ENCODE measurements around the gene TIAM1. TPM values are rescaled to one million over a fixed set of nuclear protein-coding genes. Genes with fewer than 3 reads are reported as not detected.
A peak's percentile ranks its signal among the peaks of the same experiment; 100 is the strongest.

TIAM1 gene
- total and polyA plus RNA-seq, 2 donors, result 25.8 to 30.5 TPM

DNA sequence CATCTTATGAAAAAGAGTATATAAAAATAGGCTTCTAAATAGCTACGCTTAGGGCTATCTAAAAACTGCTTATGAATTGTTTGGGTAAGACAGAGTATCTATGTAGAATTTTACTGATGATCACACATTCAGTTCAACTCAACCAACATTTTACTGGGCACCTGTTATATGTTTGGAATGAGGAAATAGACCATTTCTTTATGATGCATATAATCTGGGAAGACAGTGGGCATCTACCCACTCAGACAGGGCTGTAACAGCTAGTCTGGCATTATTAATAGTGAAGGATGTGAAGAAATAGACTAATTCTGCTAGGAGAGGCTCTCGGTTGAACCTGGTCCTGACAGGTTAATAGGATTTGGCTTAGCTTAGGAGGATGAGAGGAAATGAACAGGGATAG lies 56.9 kb downstream of the TIAM1 start:
- H3K27me3 ChIP-seq (ENCODE audit: control insufficient read depth in 2 of 2, insufficient read depth in 1 of 2, low read length in 1 of 2), result no peaks in the 10 kb centered on the region
- no peak overlapping the region for H3K27ac ChIP-seq (ENCODE audit: low read depth in 1 of 2, low read length in 1 of 2)
- no peaks in the 10 kb centered on the region for H3K9me3 ChIP-seq (ENCODE audit: control insufficient read depth in 2 of 2, insufficient read depth in 1 of 2, low read length in 1 of 2)
- H3K4me1 ChIP-seq (ENCODE audit: control insufficient read depth in 2 of 2, insufficient read depth in 2 of 2, low read length in 2 of 2), result peaks cover 6 to 8% of the 10 kb centered on the region in 2 donors
- 99% methylated on average over 2 of the region's 2 CpGs for WGBS
- no peaks in the 10 kb centered on the region for H3K36me3 ChIP-seq (ENCODE audit: control insufficient read depth in 2 of 2, insufficient read depth in 2 of 2, low read length in 1 of 2)
- no peak for DNase-seq (ENCODE audit: low read depth in 6 of 9, low spot score in 9 of 9)
- no peak overlapping the region for H3K4me3 ChIP-seq (ENCODE audit: low read length in 2 of 2)

DNA sequence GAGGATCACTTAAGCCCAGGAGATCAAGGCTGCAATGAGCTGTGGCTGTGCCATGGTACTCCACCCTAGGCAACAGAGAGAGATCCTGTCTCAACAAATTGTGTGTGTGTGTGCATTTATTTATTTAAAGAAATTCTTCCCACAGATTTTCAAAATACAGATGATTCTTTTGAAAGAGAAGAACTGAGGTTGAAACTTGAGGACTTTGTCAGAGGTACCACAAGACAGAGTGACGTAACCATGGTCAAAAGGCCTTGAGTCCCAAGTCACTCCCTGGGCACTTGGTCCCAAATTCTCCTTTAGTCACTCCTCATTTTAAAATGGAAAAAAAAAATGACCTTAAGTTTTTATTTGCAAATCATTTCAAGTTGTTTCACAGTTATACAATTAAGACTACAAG lies 57.4 kb downstream of the TIAM1 start:
- WGBS, result 98% methylated on average over 1 of the region's 1 CpG
- no peak overlapping the region for H3K4me3 ChIP-seq (ENCODE audit: low read length in 2 of 2)
- DNase-seq (ENCODE audit: low read depth in 6 of 9, low spot score in 9 of 9), result no peak
- peaks cover 6 to 8% of the 10 kb centered on the region in 2 donors for H3K4me1 ChIP-seq (ENCODE audit: control insufficient read depth in 2 of 2, insufficient read depth in 2 of 2, low read length in 2 of 2)
- no peaks in the 10 kb centered on the region for H3K9me3 ChIP-seq (ENCODE audit: control insufficient read depth in 2 of 2, insufficient read depth in 1 of 2, low read length in 1 of 2)
- H3K27ac ChIP-seq (ENCODE audit: low read depth in 1 of 2, low read length in 1 of 2), result no peak overlapping the region
- no peaks in the 10 kb centered on the region for H3K27me3 ChIP-seq (ENCODE audit: control insufficient read depth in 2 of 2, insufficient read depth in 1 of 2, low read length in 1 of 2)
- H3K36me3 ChIP-seq (ENCODE audit: control insufficient read depth in 2 of 2, insufficient read depth in 2 of 2, low read length in 1 of 2), result no peaks in the 10 kb centered on the region

- 97% methylated on average over 5 of the region's 5 CpGs for WGBS
- no peaks in the 10 kb centered on the region for H3K9me3 ChIP-seq (ENCODE audit: control insufficient read depth in 2 of 2, insufficient read depth in 1 of 2, low read length in 1 of 2)
- H3K4me3 ChIP-seq (ENCODE audit: low read length in 2 of 2), result no peak overlapping the region
- DNase-seq (ENCODE audit: low read depth in 6 of 9, low spot score in 9 of 9), result no peak
- H3K4me1 ChIP-seq (ENCODE audit: control insufficient read depth in 2 of 2, insufficient read depth in 2 of 2, low read length in 2 of 2), result peaks cover 6 to 8% of the 10 kb centered on the region in 2 donors
- H3K27ac ChIP-seq (ENCODE audit: low read depth in 1 of 2, low read length in 1 of 2), result no peak overlapping the region
- H3K27me3 ChIP-seq (ENCODE audit: control insufficient read depth in 2 of 2, insufficient read depth in 1 of 2, low read length in 1 of 2), result no peaks in the 10 kb centered on the region
- H3K36me3 ChIP-seq (ENCODE audit: control insufficient read depth in 2 of 2, insufficient read depth in 2 of 2, low read length in 1 of 2), result no peaks in the 10 kb centered on the region
Observed at GRCh38 chr21:31284797-31285397, 59.2 kb downstream of the TIAM1 start.

- Histone ChIP-seq H3K4me1 (ENCODE audit: control insufficient read depth in 2 of 2, insufficient read depth in 2 of 2, low read length in 2 of 2) (peaks cover 6 to 8% of the 10 kb centered on the region in 2 donors), H3K27me3 (ENCODE audit: control insufficient read depth in 2 of 2, insufficient read depth in 1 of 2, low read length in 1 of 2) (no peaks in the 10 kb centered on the region), H3K4me3 (ENCODE audit: low read length in 2 of 2) (no peak overlapping the region), H3K27ac (ENCODE audit: low read depth in 1 of 2, low read length in 1 of 2) (peak overlapping the region in 1 of 2 donors; percentile 31), H3K9me3 (ENCODE audit: control insufficient read depth in 2 of 2, insufficient read depth in 1 of 2, low read length in 1 of 2) (no peaks in the 10 kb centered on the region), H3K36me3 (ENCODE audit: control insufficient read depth in 2 of 2, insufficient read depth in 2 of 2, low read length in 1 of 2) (no peaks in the 10 kb centered on the region)
- 47% methylated on average over 3 of the region's 3 CpGs for WGBS
- peak in 8 of 9 donors; percentile 19 to 74 (median 30) for DNase-seq (ENCODE audit: low read depth in 6 of 9, low spot score in 9 of 9)
Observed at GRCh38 chr21:31283025-31283424, 61.0 kb downstream of the TIAM1 start.

- Histone ChIP-seq H3K36me3 (ENCODE audit: control insufficient read depth in 2 of 2, insufficient read depth in 2 of 2, low read length in 1 of 2) (no peaks in the 10 kb centered on the region), H3K27me3 (ENCODE audit: control insufficient read depth in 2 of 2, insufficient read depth in 1 of 2, low read length in 1 of 2) (no peaks in the 10 kb centered on the region), H3K4me3 (ENCODE audit: low read length in 2 of 2) (no peak overlapping the region), H3K4me1 (ENCODE audit: control insufficient read depth in 2 of 2, insufficient read depth in 2 of 2, low read length in 2 of 2) (peaks cover 6 to 8% of the 10 kb centered on the region in 2 donors), H3K9me3 (ENCODE audit: control insufficient read depth in 2 of 2, insufficient read depth in 1 of 2, low read length in 1 of 2) (no peaks in the 10 kb centered on the region), H3K27ac (ENCODE audit: low read depth in 1 of 2, low read length in 1 of 2) (no peak overlapping the region)
- DNase-seq (ENCODE audit: low read depth in 6 of 9, low spot score in 9 of 9), result no peak
- 96% methylated on average over 9 of the region's 9 CpGs for WGBS
Observed at GRCh38 chr21:31282095-31282709, 61.9 kb downstream of the TIAM1 start.

- Histone ChIP-seq H3K36me3 (ENCODE audit: control insufficient read depth in 2 of 2, insufficient read depth in 2 of 2, low read length in 1 of 2) (no peaks in the 10 kb centered on the region), H3K27ac (ENCODE audit: low read depth in 1 of 2, low read length in 1 of 2) (no peak overlapping the region), H3K4me1 (ENCODE audit: control insufficient read depth in 2 of 2, insufficient read depth in 2 of 2, low read length in 2 of 2) (peaks cover 6 to 8% of the 10 kb centered on the region in 2 donors), H3K9me3 (ENCODE audit: control insufficient read depth in 2 of 2, insufficient read depth in 1 of 2, low read length in 1 of 2) (no peaks in the 10 kb centered on the region), H3K27me3 (ENCODE audit: control insufficient read depth in 2 of 2, insufficient read depth in 1 of 2, low read length in 1 of 2) (no peaks in the 10 kb centered on the region), H3K4me3 (ENCODE audit: low read length in 2 of 2) (no peak overlapping the region)
- DNase-seq (ENCODE audit: low read depth in 6 of 9, low spot score in 9 of 9), result no peak
- 92% methylated on average over 1 of the region's 1 CpG for WGBS
Observed at GRCh38 chr21:31281561-31281960, 62.5 kb downstream of the TIAM1 start.

DNA sequence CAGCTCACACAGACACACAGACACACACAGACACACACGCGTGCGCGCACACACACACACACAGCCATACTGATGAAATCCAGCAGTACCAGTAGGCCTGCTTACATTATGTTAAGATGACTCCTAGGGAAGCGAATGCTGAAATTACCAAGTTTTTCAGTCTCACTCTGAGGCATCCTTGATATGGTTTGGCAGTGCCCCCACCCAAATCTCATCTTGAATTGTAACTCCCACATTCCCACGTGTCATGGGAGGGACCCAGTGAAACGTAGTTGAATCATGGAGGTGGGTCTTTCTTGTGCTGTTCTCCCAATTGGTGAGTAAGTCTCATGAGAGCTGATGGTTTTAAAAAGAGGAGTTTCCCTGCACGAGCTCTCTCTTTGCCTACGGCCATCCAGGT lies 64.1 kb downstream of the TIAM1 start:
- WGBS, result 97% methylated on average over 9 of the region's 9 CpGs
- no peak for DNase-seq (ENCODE audit: low read depth in 6 of 9, low spot score in 9 of 9)
- Histone ChIP-seq H3K4me1 (ENCODE audit: control insufficient read depth in 2 of 2, insufficient read depth in 2 of 2, low read length in 2 of 2) (peaks cover 6 to 8% of the 10 kb centered on the region in 2 donors), H3K4me3 (ENCODE audit: low read length in 2 of 2) (no peak overlapping the region), H3K27me3 (ENCODE audit: control insufficient read depth in 2 of 2, insufficient read depth in 1 of 2, low read length in 1 of 2) (no peaks in the 10 kb centered on the region), H3K27ac (ENCODE audit: low read depth in 1 of 2, low read length in 1 of 2) (no peak overlapping the region), H3K9me3 (ENCODE audit: control insufficient read depth in 2 of 2, insufficient read depth in 1 of 2, low read length in 1 of 2) (no peaks in the 10 kb centered on the region), H3K36me3 (ENCODE audit: control insufficient read depth in 2 of 2, insufficient read depth in 2 of 2, low read length in 1 of 2) (no peaks in the 10 kb centered on the region)

DNA sequence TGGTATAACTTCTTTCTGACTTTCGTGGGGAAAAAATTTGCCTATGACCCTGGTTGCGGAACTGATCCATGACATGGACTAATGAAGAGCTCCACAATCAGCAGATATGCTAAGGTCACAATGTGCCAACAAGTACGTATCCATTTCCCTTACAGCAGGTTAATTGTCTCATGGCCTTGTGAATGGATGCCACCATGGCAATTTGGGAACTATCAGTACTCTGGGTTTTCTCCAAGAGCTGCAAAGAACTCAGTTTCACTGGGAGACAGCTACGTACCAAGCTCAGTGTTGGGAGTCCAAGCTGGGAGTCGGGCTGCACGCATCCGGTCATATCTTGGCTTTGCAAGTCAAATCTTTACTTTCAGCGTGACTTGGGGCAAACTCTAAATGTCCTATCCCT lies 64.8 kb downstream of the TIAM1 start:
- no peak overlapping the region for H3K27ac ChIP-seq (ENCODE audit: low read depth in 1 of 2, low read length in 1 of 2)
- peaks cover 6 to 8% of the 10 kb centered on the region in 2 donors for H3K4me1 ChIP-seq (ENCODE audit: control insufficient read depth in 2 of 2, insufficient read depth in 2 of 2, low read length in 2 of 2)
- H3K4me3 ChIP-seq (ENCODE audit: low read length in 2 of 2), result no peak overlapping the region
- no peaks in the 10 kb centered on the region for H3K27me3 ChIP-seq (ENCODE audit: control insufficient read depth in 2 of 2, insufficient read depth in 1 of 2, low read length in 1 of 2)
- H3K9me3 ChIP-seq (ENCODE audit: control insufficient read depth in 2 of 2, insufficient read depth in 1 of 2, low read length in 1 of 2), result no peaks in the 10 kb centered on the region
- H3K36me3 ChIP-seq (ENCODE audit: control insufficient read depth in 2 of 2, insufficient read depth in 2 of 2, low read length in 1 of 2), result no peaks in the 10 kb centered on the region
- no peak for DNase-seq (ENCODE audit: low read depth in 6 of 9, low spot score in 9 of 9)
- WGBS, result 98% methylated on average over 8 of the region's 8 CpGs

DNA sequence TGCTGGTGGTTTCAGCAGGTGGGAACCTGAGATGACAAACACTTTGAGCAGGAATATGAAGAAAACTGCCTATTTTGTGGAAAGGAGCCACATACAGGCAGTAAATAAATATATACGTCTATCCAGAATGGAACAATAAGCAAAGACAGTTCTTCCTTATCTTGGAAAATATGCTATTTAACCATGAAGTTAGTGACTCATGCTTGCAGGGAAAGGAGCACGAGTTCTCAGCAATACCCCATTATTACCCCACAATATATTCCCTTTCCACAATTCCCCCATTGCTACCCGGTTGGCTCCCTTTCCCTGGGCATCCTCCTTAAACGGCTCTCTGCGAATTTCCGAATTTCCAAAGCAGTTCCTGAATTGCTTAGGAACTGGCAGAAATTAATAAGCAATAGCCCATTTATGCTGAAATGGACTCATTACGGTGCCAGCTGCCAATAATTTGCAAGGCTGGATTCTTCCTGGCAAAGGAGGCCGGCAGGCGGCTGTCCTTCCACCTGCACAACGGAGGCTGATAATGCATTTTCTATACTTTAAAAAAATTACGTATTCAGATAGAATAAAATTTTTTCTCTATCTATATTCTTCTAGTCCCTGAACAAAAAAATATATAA lies 65.4 kb downstream of the TIAM1 start:
- no peak overlapping the region for H3K4me3 ChIP-seq (ENCODE audit: low read length in 2 of 2)
- H3K27ac ChIP-seq (ENCODE audit: low read depth in 1 of 2, low read length in 1 of 2), result no peak overlapping the region
- peaks cover 3 to 8% of the 10 kb centered on the region in 2 donors for H3K4me1 ChIP-seq (ENCODE audit: control insufficient read depth in 2 of 2, insufficient read depth in 2 of 2, low read length in 2 of 2)
- H3K36me3 ChIP-seq (ENCODE audit: control insufficient read depth in 2 of 2, insufficient read depth in 2 of 2, low read length in 1 of 2), result no peaks in the 10 kb centered on the region
- no peak for DNase-seq (ENCODE audit: low read depth in 6 of 9, low spot score in 9 of 9)
- no peaks in the 10 kb centered on the region for H3K27me3 ChIP-seq (ENCODE audit: control insufficient read depth in 2 of 2, insufficient read depth in 1 of 2, low read length in 1 of 2)
- peaks cover 0 to 4% of the 10 kb centered on the region in 2 donors for H3K9me3 ChIP-seq (ENCODE audit: control insufficient read depth in 2 of 2, insufficient read depth in 1 of 2, low read length in 1 of 2)
- 98% methylated on average over 11 of the region's 11 CpGs for WGBS

Data from thymus (tissue), 11 donors.